T-helper 1 cell treated with Interleukin-12 subunit alpha and Interleukin-12 subunit beta and Interleukin-4 antibody, amounts not matched to agents 30 ng/mL and 1 ng/mL, for 36 hours (primary cell): Measurements from ENCODE around the gene HES4. TPM values are rescaled to one million over a fixed set of nuclear protein-coding genes. Genes with fewer than 3 reads are reported as not detected.

ENCODE experiments used
- intact Hi-C: fragments of 100-400 bp; cut with micrococcal nuclease; formaldehyde crosslinking; loops from one replicate; pipeline ENCODE4 v1.15.1; 2024
- total RNA-seq: library from RNA; stranded (reverse); gene quantifications from 2 replicates; pipeline ENCODE4 v1.2.3, GENCODE V29; 2022

Gene HES4
- total RNA-seq, 1 donor from 2014 or later: 0.39 TPM

DNA sequence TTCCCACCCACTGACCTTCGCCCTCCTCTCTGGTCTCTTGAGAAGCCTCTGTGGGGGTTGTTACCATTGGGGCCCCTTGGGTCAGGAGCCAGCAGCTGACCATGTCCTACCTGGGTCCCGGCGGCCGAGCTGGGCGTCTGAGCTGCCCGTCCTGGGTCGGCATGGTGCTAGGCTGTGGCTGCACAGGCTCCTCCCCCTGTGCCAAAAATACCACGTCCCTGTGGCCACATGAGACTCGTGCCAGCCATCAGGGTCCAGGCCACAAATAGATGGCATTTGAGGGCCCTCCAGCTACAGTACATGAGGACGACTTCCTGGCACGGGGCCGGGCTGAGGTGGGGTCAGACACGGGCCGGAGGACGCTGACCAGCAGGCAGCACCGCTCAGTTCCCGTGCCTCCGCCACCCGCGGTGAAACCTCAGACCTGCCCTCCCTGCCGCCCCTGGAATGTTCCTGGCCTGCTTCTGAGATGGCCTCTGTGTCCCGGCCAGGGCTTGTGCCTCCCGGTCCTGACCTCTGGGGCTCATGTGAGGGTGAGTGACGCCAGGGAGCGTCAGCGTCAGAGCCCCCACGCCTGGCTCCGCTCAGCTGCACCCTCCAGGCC is 17.8 kb downstream of the HES4 start, which contains the start of gene PERM1:
PERM1 (minus strand) TSS at position 139 of the 604 bp plus-strand sequence. CDS start 1,064 bp downstream, outside the sequence.
- intact Hi-C loops: loop anchor here (5.0 kb wide), 1 partner anchor 310 kb away; no protein-coding TSS in a partner anchor

GRCh38 chr1:981491-981954 is 18.4 kb downstream of the HES4 start:
- intact Hi-C loops: loop anchor here (5.0 kb wide), 1 partner anchor 311 kb away; no protein-coding TSS in a partner anchor

DNA sequence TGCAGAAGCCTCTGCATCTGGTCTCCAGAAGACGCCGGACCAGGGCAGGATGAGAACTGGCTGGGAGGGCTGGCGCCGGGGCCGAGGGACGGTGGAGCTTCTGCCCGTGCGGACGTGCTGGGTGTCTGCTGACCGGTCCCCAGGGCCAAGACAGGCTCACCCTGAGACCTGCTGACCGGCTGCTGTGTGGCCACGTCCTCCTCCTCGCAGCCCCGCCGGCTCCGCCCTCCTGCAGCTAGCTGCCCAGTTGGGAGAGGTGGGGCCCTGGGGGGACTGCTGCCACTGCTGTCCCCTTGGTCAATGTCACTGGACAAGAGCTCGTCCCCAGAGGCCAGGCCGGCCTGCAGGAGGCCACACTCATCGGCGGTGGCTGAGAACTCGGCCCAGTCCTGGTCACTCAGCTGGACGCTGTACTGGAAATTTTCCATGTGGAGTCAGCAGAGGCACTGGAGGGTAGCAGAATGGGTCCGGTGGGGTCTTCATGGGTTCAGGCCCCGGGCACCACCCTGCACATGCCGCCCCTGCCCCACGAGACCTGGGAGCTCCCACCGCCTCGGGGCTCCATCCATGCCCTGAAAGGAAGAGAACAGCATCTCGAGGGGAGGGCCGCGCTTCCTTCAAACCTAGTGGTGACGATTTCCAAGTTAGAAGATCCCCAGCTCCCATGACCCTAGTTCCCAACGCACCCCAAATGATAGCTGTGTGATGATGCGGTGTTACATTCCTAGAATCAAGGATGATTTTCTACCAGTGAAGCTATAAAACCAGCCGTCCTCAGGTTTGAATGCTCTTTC is 19.1 kb downstream of the HES4 start:
- intact Hi-C loops: loop anchor here (5.0 kb wide), 1 partner anchor 312 kb away; no protein-coding TSS in a partner anchor

DNA sequence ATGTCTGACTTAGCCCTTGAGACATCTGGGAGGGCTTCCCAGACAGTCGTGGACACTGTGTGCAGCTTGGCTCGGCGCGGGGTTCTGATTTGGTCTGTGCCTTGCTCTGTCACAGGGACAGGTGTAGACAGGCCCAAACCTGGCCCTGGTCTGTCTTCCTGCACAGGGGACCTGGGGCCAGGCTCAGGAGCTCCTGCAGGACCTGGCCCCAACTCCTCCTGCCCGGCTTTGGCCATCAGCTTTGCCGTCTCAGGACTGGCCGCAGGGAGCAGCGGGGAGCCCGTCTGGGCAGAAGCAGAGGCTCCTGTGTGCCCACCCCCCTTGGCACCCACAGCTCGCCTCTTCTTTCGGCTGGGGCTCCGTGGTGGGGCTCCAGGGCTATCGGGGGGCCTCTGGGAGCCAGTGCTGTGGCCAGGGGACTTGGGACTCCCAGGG is 19.7 kb downstream of the HES4 start:
- intact Hi-C loops: loop anchor here (5.0 kb wide), 1 partner anchor 312 kb away; no protein-coding TSS in a partner anchor

- intact Hi-C loops: loop anchor here (5.0 kb wide), 1 partner anchor 313 kb away; no protein-coding TSS in a partner anchor
These were observed 20.2 kb downstream of the HES4 start for GRCh38 chr1:979744-980072.

DNA sequence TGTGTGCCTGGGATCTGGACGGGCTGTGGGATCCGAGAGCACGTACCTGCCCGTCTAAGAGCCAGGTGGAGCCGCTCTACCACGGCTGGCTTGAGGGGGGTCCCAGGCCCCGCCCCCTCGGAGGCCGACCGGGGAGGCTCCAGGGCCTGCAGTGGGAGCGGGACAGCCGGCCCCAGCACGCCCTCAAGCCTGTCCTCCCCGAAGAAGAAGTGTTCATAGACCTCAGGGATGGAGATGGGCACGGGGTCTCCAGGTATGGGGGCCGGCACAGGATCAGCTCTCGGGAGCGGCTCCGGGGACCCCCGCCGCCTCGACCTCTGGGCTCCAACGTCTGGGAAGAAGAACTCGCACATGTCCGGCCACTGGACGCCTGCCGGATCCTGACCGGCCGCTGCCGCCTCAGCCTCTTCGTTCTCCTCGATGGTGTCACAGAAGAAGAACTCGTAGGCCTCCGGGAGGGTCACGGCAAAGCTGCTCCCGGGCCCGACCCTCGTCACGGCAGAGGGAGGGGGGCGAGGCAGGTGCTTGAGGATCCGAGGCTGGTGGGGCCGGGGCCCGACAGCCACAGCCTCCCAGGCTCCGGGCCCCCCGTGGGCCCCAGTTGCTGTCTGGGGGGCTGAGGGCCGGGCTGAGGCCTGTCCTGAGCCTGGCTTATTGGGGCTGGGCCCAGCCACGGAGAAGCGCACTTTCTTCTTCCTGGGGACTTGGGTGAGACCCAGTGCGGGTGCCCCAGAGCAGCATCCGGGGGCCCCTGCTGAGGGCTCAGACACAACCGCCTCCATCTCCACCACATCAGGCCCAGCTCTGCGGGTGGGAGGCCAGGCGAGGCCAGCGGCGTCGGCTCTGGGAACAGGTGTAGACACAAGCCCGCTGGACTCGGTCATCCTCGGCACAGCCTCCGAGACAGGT is 20.8 kb downstream of the HES4 start:
- intact Hi-C loops: no loop called here

- intact Hi-C loops: no loop called here
These were observed 21.6 kb downstream of the HES4 start for GRCh38 chr1:978069-978834.

GRCh38 chr1:976791-977190 is 23.1 kb downstream of the HES4 start:
- intact Hi-C loops: loop anchor here (1.0 kb wide), 2 partner anchors 72 to 106 kb away; no protein-coding TSS in a partner anchor

- intact Hi-C loops: loop anchor here (1.0 kb wide), 2 partner anchors 72 to 106 kb away; no protein-coding TSS in a partner anchor
These were observed 23.8 kb downstream of the HES4 start for GRCh38 chr1:975896-976683.

DNA sequence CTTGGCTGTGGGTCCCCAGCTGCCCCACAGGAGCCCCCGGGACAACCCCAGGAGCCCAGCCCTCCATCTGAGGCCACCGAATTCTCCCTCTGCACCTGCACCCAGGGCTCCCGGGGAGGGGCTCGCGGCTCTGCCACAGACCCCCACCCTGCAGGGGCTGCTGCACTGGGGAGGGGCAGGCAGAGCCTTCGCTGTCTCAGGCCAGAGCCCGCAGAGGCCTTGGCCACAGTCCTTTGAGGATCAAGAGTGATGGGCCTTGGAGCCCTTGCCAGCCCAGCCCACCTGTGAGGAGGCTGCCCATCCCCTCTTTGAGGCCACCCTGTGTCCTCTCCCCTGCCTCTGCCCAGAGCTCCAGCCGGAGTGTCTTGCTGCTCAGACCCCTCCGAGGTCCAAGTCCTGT is 24.5 kb downstream of the HES4 start:
- intact Hi-C loops: no loop called here

- intact Hi-C loops: no loop called here
These were observed 25.1 kb downstream of the HES4 start for GRCh38 chr1:974687-975328.

GRCh38 chr1:974293-974640 is 25.6 kb downstream of the HES4 start:
- intact Hi-C loops: no loop called here

DNA sequence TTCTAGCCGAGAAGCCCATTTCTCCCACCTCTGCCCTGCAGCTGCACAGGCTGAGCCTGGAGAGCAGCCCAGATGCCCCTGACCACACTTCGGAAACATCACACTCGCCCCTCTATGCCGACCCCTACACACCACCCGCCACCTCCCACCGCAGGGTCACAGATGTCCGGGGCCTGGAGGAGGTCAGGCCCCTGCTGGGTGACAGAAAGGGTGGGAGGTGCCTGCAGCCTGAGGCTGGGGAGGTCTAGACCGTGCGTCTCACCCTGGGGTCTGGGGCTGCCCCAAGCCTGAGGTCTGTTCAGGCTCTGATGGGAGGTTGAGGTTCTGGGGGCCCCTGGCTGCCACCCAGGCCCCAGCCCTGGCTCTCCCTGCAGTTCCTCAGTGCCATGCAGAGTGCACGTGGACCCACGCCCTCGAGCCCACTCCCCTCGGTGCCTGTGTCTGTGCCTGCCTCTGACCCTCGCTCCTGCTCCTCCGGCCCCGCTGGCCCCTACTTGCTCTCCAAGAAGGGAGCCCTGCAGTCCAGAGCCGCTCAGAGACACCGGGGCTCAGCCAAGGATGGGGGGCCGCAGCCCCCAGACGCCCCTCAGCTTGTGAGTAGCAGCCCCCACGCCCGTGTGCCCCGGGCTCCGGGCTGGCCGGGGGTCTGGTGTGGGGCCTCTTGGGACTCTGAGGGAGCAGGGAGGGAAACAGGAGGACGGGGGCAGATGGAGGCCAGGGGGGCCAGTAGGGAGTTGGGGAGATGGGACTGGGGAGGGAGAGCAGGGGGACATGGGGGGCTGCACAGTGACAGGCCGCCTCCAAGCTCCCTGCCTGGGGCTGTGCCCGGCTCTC is 26.2 kb downstream of the HES4 start:
- intact Hi-C loops: no loop called here

- intact Hi-C loops: no loop called here
These were observed 27.0 kb downstream of the HES4 start for GRCh38 chr1:972726-973458.

DNA sequence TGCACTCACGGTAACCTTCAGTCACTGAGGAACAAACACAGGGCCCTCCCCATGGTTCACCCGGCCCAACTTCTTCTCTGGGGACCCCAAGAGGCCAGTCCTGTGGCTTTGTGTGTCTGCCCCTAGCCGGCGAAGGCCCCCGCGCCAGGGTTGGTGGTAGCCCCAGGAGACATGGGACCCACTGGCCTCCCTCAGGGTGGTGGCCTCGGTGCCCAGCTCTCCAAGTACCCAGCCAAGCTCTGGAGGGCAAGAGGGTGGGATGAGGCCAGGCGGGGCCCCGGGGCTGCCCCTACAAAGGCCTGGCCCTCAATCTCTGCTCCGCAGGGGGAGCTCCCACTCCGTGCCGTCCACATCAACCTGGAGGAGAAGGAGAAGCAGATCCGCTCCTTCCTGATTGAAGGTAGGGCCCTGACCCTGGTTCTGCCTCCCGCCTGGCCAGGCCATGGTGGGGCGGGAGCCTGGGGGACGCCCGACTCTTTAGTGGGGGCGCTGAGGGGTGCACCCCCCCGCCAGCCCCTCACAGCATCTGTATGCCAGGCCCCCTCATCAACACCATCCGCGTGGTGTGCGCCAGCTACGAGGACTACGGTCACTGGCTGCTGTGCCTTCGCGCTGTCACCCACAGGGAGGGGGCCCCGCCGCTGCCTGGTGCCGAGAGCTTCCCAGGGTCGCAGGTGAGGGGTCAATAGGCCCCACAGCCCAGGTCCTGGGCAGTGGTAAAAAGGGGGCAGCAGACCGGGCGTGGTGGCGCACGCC is 28.0 kb downstream of the HES4 start:
- intact Hi-C loops: no loop called here

DNA sequence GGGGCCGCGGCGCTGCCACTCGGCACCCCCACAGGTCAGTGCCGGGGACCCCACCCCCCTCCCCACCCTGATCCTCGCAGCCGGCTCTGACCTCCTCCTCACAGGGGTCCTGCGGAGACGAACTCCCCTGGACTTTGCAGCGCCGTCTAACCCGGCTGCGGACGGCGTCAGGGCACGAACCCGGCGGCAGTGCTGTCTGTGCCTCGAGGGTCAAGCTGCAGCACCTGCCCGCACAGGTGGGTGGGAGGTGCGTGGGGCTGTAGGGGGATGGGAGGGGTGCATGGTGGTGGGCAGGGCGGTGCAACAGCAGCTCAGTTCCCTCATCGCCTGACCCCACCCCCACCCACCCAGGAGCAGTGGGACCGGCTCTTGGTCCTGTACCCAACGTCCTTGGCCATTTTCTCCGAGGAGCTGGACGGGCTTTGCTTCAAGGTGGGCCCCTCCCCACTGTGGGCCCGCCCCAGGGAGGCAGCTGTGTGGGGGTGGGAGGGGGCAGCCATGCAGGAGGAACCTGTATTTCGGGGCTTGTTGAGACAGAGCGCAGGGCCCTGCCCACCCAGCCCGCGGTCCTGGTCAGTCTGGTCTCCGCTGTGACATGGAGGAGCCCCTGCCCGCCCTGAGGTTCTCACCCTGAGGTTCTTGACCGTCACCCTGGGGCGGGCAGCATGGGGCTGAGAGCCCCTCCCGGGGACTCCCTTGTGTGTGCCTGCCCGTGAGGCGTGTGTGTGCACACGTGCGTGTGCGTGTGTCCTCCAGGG is 28.7 kb downstream of the HES4 start:
- intact Hi-C loops: no loop called here
